SU-DHL-6 (cell line): ENCODE data around the gene PPP3CA.

Experiments used
- EZH2phosphoT487 ChIP-seq: fragments of 200-600 bp; sonication (generic), shearing (Covaris generic); conservative IDR thresholded peaks from 2 replicates; pipeline ENCODE4 v1.6.1; 2018; ENCODE audit warnings: mild to moderate bottlenecking, antibody characterized with exemption, low read length, moderate library complexity, mixed read lengths
- TF ChIP-seq, protein P1 (sequence below): fragments of 200-600 bp; sonication (generic); IDR thresholded peaks from one replicate; pipeline ENCODE4 v1.5.1; 2017; ENCODE audit warnings: antibody characterized with exemption, mild to moderate bottlenecking, low read length, moderate library complexity; ENCODE audit not compliant: insufficient read depth, poor library complexity, severe bottlenecking

GRCh38 chr4:101253121-101253520, 94.2 kb downstream of the PPP3CA start:
- TF ChIP-seq, protein P1, sequence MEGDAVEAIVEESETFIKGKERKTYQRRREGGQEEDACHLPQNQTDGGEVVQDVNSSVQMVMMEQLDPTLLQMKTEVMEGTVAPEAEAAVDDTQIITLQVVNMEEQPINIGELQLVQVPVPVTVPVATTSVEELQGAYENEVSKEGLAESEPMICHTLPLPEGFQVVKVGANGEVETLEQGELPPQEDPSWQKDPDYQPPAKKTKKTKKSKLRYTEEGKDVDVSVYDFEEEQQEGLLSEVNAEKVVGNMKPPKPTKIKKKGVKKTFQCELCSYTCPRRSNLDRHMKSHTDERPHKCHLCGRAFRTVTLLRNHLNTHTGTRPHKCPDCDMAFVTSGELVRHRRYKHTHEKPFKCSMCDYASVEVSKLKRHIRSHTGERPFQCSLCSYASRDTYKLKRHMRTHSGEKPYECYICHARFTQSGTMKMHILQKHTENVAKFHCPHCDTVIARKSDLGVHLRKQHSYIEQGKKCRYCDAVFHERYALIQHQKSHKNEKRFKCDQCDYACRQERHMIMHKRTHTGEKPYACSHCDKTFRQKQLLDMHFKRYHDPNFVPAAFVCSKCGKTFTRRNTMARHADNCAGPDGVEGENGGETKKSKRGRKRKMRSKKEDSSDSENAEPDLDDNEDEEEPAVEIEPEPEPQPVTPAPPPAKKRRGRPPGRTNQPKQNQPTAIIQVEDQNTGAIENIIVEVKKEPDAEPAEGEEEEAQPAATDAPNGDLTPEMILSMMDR: no peak
- no peak for TF ChIP-seq EZH2phosphoT487
